Esophagus squamous epithelium (tissue), 5 donors: ENCODE measurements around the gene ADAM33. TPM values are rescaled to one million over a fixed set of nuclear protein-coding genes. Genes with fewer than 3 reads are reported as not detected.

ENCODE experiments used
- DNase-seq: peaks from one replicate; lab custom pipeline; 2025; lab: John Stamatoyannopoulos, UW
- H3K27ac ChIP-seq, 4 donors: fragments of 200-600 bp; sonication (generic); one replicate each; pipeline ENCODE4 v1.5.1; 2016 to 2019; ENCODE audit warnings: mild to moderate bottlenecking in 1 of 4
- H3K27me3 ChIP-seq, 4 donors: fragments of 200-600 bp; sonication (generic); 1 replicate in 3 of 4; 2 replicates in 1 of 4; pipeline versions ENCODE4 v1.5.1 to v1.6.0; 2017 to 2021; ENCODE audit warnings: antibody characterized with exemption in 1 of 4
- H3K36me3 ChIP-seq, 3 donors: fragments of 200-600 bp; sonication (generic); one replicate each; pipeline ENCODE4 v1.5.1; 2016 to 2019
- H3K4me1 ChIP-seq, 3 donors: fragments of 200-600 bp; sonication (generic); one replicate each; pipeline ENCODE4 v1.5.1; 2017 to 2019
- H3K4me3 ChIP-seq, 4 donors: fragments of 200-600 bp; sonication (generic); 1 replicate in 3 of 4; 2 replicates in 1 of 4; pipeline ENCODE4 v1.5.1; 2016 to 2019; ENCODE audit warnings: mild to moderate bottlenecking in 2 of 4, moderate library complexity in 1 of 4
- H3K9me3 ChIP-seq, 3 donors: fragments of 200-600 bp; sonication (generic); one replicate each; pipeline ENCODE4 v1.5.1; 2016 to 2019
- CTCF ChIP-seq, 6 experiments: fragments of 450-650 bp in 4 of 6; fragments of 200-600 bp in 2 of 6; sonication (generic) in 2 of 6; IDR thresholded peaks; one replicate each; pipeline ENCODE4 v1.5.1; 2016 to 2019; ENCODE audit warnings: antibody characterized with exemption in 6 of 6, mild to moderate bottlenecking in 4 of 6, moderate library complexity in 4 of 6
- POLR2A ChIP-seq, 4 donors: fragments of 450-650 bp; IDR thresholded peaks; one replicate each; pipeline ENCODE4 v1.6.1; 2017; ENCODE audit warnings: antibody characterized with exemption in 4 of 4, mild to moderate bottlenecking in 4 of 4, moderate library complexity in 3 of 4
- WGBS, 2 donors: methylation state at CpG; one replicate each; pipeline ENCODE4 v1.1.5; 2018; 5-methylcytosine and 5-hydroxymethylcytosine counted together
- intact Hi-C: fragments of 100-400 bp; cut with DNase I; formaldehyde crosslinking; loops from one replicate; pipeline ENCODE4 v1.15.0; 2022
- total RNA-seq, 4 donors: library from RNA; depleted of rRNA; stranded (reverse); fragments of >200 nt; gene quantifications; one replicate each; pipeline ENCODE4 v1.1.0, GENCODE V29; 2016
- donor health status: DM: yes; HTN: yes; CAD: no.

The ADAM33 gene
- total RNA-seq, 4 donors from 2014 or later: 2.4 to 27.7 (median 6.4) TPM

GRCh38 chr20:3651204-3651962 is 30.4 kb downstream of the ADAM33 start:
- WGBS, 2 donors: 75 to 79% methylated on average over 7 to 8 of the region's 9 CpGs

DNA sequence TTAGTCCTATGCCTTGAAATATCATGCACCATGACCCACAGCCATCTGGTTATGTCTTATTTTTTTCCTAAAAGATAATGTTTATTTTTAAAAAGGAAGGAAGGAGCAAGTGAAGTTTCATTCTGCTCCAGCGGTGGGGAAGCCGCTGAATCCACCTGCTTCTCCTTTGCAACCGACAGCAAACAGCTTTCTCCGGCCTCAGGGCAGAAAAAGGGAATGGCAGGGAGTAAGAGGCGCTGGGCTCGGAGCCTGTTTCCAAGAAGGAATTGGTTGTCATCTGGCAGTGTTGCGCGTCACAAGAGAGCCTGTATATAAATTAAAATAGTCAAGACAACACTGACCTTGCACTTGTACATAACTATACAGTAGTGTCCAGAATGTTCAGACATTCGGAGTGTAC is 32.9 kb downstream of the ADAM33 start:
- Histone ChIP-seq H3K4me1 (no peaks in the 10 kb centered on the region), H3K27ac (no peak overlapping the region), H3K36me3 (peaks cover 0 to 73% (median 0%) of the 10 kb centered on the region in 3 donors), H3K9me3 (no peaks in the 10 kb centered on the region), H3K27me3 (no peaks in the 10 kb centered on the region), H3K4me3 (no peak overlapping the region)
- DNase-seq: no peak
- TF ChIP-seq POLR2A (IDR thresholded peaks at IDR 0.05) (no peak), CTCF (IDR thresholded peaks at IDR 0.05) (no peak)
- 82 to 85% methylated on average over 7 to 8 of the region's 9 CpGs for WGBS, 2 donors
- intact Hi-C loops: no loop called here

More at GRCh38 chr20:3651204-3651962, 30.4 kb downstream of the ADAM33 start:
- Histone ChIP-seq H3K4me3 (no peak overlapping the region), H3K4me1 (no peaks in the 10 kb centered on the region), H3K36me3 (peaks cover 0 to 50% (median 0%) of the 10 kb centered on the region in 3 donors), H3K9me3 (no peaks in the 10 kb centered on the region), H3K27ac (no peak overlapping the region), H3K27me3 (no peaks in the 10 kb centered on the region)
- DNase-seq: no peak
- TF ChIP-seq POLR2A (IDR thresholded peaks at IDR 0.05) (no peak), CTCF (IDR thresholded peaks at IDR 0.05) (no peak)
- intact Hi-C loops: no loop called here

DNA sequence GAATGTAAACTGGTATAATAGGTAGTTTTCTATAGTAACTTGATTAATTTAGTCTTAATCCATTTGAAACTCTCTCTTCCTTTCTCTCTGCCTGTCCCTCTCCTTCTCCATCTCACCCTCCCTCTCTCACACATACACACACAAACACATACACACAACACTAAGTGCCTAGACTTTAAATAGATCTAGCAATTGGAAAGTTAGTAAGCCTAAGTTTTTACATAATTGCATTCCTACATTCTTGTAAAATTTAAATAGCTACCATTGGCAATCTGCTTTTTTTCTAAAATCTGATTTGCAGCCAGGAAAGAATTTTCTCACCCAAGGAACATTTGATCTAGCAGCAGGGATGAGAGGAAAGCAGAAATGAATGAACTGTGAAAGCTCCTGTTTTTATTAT is 34.3 kb downstream of the ADAM33 start:
- H3K27me3 ChIP-seq: no peaks in the 10 kb centered on the region
- H3K4me3 ChIP-seq: no peak overlapping the region
- H3K36me3 ChIP-seq: peaks cover 0 to 86% (median 0%) of the 10 kb centered on the region in 3 donors
- intact Hi-C loops: no loop called here
- no peak for DNase-seq
- no peak overlapping the region for H3K27ac ChIP-seq
- TF ChIP-seq POLR2A (IDR thresholded peaks at IDR 0.05) (no peak), CTCF (IDR thresholded peaks at IDR 0.05) (no peak)
- no peaks in the 10 kb centered on the region for H3K9me3 ChIP-seq
- no peaks in the 10 kb centered on the region for H3K4me1 ChIP-seq

- H3K36me3 ChIP-seq: peaks cover 0 to 93% (median 0%) of the 10 kb centered on the region in 3 donors
- TF ChIP-seq POLR2A (IDR thresholded peaks at IDR 0.05) (no peak), CTCF (IDR thresholded peaks at IDR 0.05) (no peak)
Measured at GRCh38 chr20:3646651-3647050, 35.2 kb downstream of the ADAM33 start.

GRCh38 chr20:3646067-3646440 is 35.8 kb downstream of the ADAM33 start:
- 77 to 81% methylated on average over 5 of the region's 5 CpGs for WGBS, 2 donors
- no peak for DNase-seq
- intact Hi-C loops: no loop called here

More at GRCh38 chr20:3646651-3647050, 35.2 kb downstream of the ADAM33 start:
- DNase-seq: no peak
- 77 to 88% methylated on average over 4 to 13 of the region's 13 CpGs for WGBS, 2 donors
- H3K27ac ChIP-seq: no peak overlapping the region
- no peaks in the 10 kb centered on the region for H3K9me3 ChIP-seq
- H3K27me3 ChIP-seq: no peaks in the 10 kb centered on the region
- no peaks in the 10 kb centered on the region for H3K4me1 ChIP-seq
- H3K4me3 ChIP-seq: no peak overlapping the region
- intact Hi-C loops: no loop called here

More at GRCh38 chr20:3646067-3646440, 35.8 kb downstream of the ADAM33 start:
- TF ChIP-seq POLR2A (IDR thresholded peaks at IDR 0.05) (no peak), CTCF (IDR thresholded peaks at IDR 0.05) (no peak)
- H3K27ac ChIP-seq: no peak overlapping the region
- H3K4me3 ChIP-seq: no peak overlapping the region
- H3K9me3 ChIP-seq: no peaks in the 10 kb centered on the region
- H3K4me1 ChIP-seq: no peaks in the 10 kb centered on the region
- H3K27me3 ChIP-seq: no peaks in the 10 kb centered on the region
- peaks cover 0 to 88% (median 0%) of the 10 kb centered on the region in 3 donors for H3K36me3 ChIP-seq
